Endothelial cell of umbilical vein (primary cell): ENCODE data around the gene DDX56. TPM values are rescaled to one million over a fixed set of nuclear protein-coding genes. Genes with fewer than 3 reads are reported as not detected.
A peak's percentile ranks its signal among the peaks of the same experiment; 100 is the strongest.

Experiments
- BruUV-seq: library from RNA; stranded (reverse); fragments of 400-500 nt; replicated peaks from 2 replicates; lab custom pipeline; 2021; lab: Mats Ljungman, UMichigan
- CTCF ChIA-PET: fragments of 300-600, 350-600 bp; sonication (Branson Sonifier 250); formaldehyde crosslinking; loops from one replicate; lab custom pipeline; 2021; ENCODE audit warnings: antibody characterized with exemption, inconsistent platforms; lab: Charles Lee
- POLR2A ChIA-PET: fragments of 300-600, 350-600 bp; sonication (Branson Sonifier 250); formaldehyde crosslinking; loops from one replicate; lab custom pipeline; 2021; ENCODE audit warnings: antibody characterized with exemption, inconsistent platforms; lab: Charles Lee
- DNase-seq: peaks from one replicate; pipeline ENCODE4 v3.0.0-alpha.2; 2011; ENCODE audit warnings: low read depth, low spot score
- FAIRE-seq: peaks from 2 replicates; lab custom pipeline; 2011; peaks lifted over from hg19 to GRCh38; lab: Jason Lieb, UNC
- H2AFZ ChIP-seq: 2 replicates; pipeline ENCODE4 v1.6.0; 2012; ENCODE audit warnings: low read depth, low read length, control low read depth, inconsistent platforms
- H3K27ac ChIP-seq: 2 replicates; pipeline ENCODE4 v1.5.1; 2011; ENCODE audit warnings: low read depth, mild to moderate bottlenecking, control low read depth, low read length, moderate library complexity; ENCODE audit not compliant: insufficient read depth
- H3K27me3 ChIP-seq, 2 experiments: 2 replicates each; pipeline versions ENCODE4 v1.6.0 to v1.6.1; 2011; ENCODE audit warnings: low read length in 2 of 2, mixed read lengths in 1 of 2; ENCODE audit not compliant: control insufficient read depth in 2 of 2, insufficient read depth in 2 of 2
- H3K36me3 ChIP-seq, 2 experiments: 2 replicates in 1 of 2; 3 replicates in 1 of 2; pipeline ENCODE4 v1.5.1; 2011; ENCODE audit warnings: low read length in 2 of 2, mild to moderate bottlenecking in 1 of 2, moderate library complexity in 1 of 2; ENCODE audit not compliant: control insufficient read depth in 2 of 2, insufficient read depth in 2 of 2; ENCODE audit errors: extremely low read depth in 1 of 2
- H3K4me1 ChIP-seq: 3 replicates; pipeline ENCODE4 v1.5.1; 2011; ENCODE audit warnings: mild to moderate bottlenecking, low read length; ENCODE audit not compliant: control insufficient read depth, insufficient read depth; ENCODE audit errors: extremely low read depth
- H3K4me2 ChIP-seq: 2 replicates; pipeline ENCODE4 v1.6.1; 2011; ENCODE audit warnings: low read length, control low read depth, mixed read lengths; ENCODE audit not compliant: insufficient read depth
- H3K4me3 ChIP-seq, 3 experiments: fragments of 200-600 bp in 1 of 3; sonication (generic), shearing (Covaris generic) in 1 of 3; replicated peaks in 1 of 3; 2 replicates each; pipeline ENCODE4 v1.5.1; 2011 to 2016; ENCODE audit warnings: control low read depth in 3 of 3, low read length in 3 of 3, mild to moderate bottlenecking in 2 of 3, inconsistent platforms in 1 of 3, low read depth in 1 of 3, moderate library complexity in 1 of 3; ENCODE audit not compliant: insufficient read depth in 1 of 3
- H3K79me2 ChIP-seq: 2 replicates; pipeline ENCODE4 v1.6.0; 2012; ENCODE audit warnings: low read length, inconsistent platforms; ENCODE audit not compliant: control insufficient read depth, insufficient read depth
- H3K9ac ChIP-seq: replicated peaks from 2 replicates; pipeline ENCODE3; 2011; ENCODE audit warnings: low read length, control low read depth; ENCODE audit not compliant: insufficient read depth; ENCODE audit errors: extremely low read depth
- H3K9me1 ChIP-seq: replicated peaks from 3 replicates; pipeline ENCODE4 v1.6.0; 2011; ENCODE audit warnings: mild to moderate bottlenecking, low read length; ENCODE audit not compliant: control insufficient read depth, insufficient read depth; ENCODE audit errors: extremely low read depth
- H3K9me3 ChIP-seq: replicated peaks from 2 replicates; pipeline ENCODE4 v1.5.1; 2012; ENCODE audit warnings: low read length, inconsistent platforms; ENCODE audit not compliant: control insufficient read depth, insufficient read depth
- H4K20me1 ChIP-seq: replicated peaks from 2 replicates; pipeline ENCODE3; 2011; ENCODE audit warnings: mild to moderate bottlenecking, low read length; ENCODE audit not compliant: control insufficient read depth, insufficient read depth; ENCODE audit errors: extremely low read depth
- CTCF ChIP-seq, 2 donors: IDR thresholded peaks; 1 replicate in 1 of 2; 2 replicates in 1 of 2; pipeline ENCODE4 v1.5.1; 2011; ENCODE audit warnings: low read length in 2 of 2, mild to moderate bottlenecking in 2 of 2, moderate library complexity in 2 of 2, control low read depth in 1 of 2, inconsistent platforms in 1 of 2, low read depth in 1 of 2; ENCODE audit not compliant: insufficient read depth in 1 of 2; ENCODE audit errors: extremely low read depth in 1 of 2
- EZH2 ChIP-seq: IDR thresholded peaks from 2 replicates; pipeline ENCODE4 v1.6.1; 2012; ENCODE audit warnings: borderline replicate concordance, low read depth, mild to moderate bottlenecking, moderate library complexity, low read length, inconsistent platforms; ENCODE audit not compliant: severe bottlenecking
- GATA2 ChIP-seq: IDR thresholded peaks from 2 replicates; pipeline ENCODE4 v1.7.0; 2011; ENCODE audit warnings: low read depth, mild to moderate bottlenecking, moderate library complexity, mixed read lengths, low read length; ENCODE audit not compliant: insufficient read length, insufficient read depth
- MYC ChIP-seq: IDR thresholded peaks from one replicate; pipeline ENCODE4 v1.6.1; 2011; ENCODE audit warnings: mild to moderate bottlenecking, low read depth, low read length
- POLR2AphosphoS5 ChIP-seq: IDR thresholded peaks from 2 replicates; pipeline ENCODE4 v1.6.1; 2012; ENCODE audit warnings: low read depth, mild to moderate bottlenecking, control low read depth, low read length, moderate library complexity; ENCODE audit not compliant: insufficient read depth
- dilution Hi-C: fragments of 300-500 bp; cut with MboI; formaldehyde crosslinking; loops from one replicate; pipeline ENCODE4 v1.15.0; 2019; ENCODE audit warnings: low sequenced_read_pairs; ENCODE audit not compliant: extremely low pct_ligation_motif_present
- intact Hi-C: fragments of 100-400 bp; cut with micrococcal nuclease; formaldehyde crosslinking; loops from one replicate; pipeline ENCODE4 v1.10.0; 2022
- polyA plus RNA-seq, 4 experiments: library from polyadenylated mRNA; depleted of rRNA in 3 of 4; stranded (reverse) in 3 of 4; unstranded in 1 of 4; fragments of >200 nt; gene quantifications; 2 replicates each; pipeline versions ENCODE4 v1.2.1 to v1.2.3, GENCODE V29; 2011 to 2012; ENCODE audit warnings: missing spikeins in 1 of 4
- total RNA-seq: library from RNA; stranded (reverse); gene quantifications from 2 replicates; pipeline ENCODE4 v1.2.3, GENCODE V29; 2021

DDX56 gene
- total and polyA plus RNA-seq, 2 donors (not counting 3 experiments of a cell fraction or from before 2014, with no cell fraction given), result 94.7 to 96.6 TPM

DNA sequence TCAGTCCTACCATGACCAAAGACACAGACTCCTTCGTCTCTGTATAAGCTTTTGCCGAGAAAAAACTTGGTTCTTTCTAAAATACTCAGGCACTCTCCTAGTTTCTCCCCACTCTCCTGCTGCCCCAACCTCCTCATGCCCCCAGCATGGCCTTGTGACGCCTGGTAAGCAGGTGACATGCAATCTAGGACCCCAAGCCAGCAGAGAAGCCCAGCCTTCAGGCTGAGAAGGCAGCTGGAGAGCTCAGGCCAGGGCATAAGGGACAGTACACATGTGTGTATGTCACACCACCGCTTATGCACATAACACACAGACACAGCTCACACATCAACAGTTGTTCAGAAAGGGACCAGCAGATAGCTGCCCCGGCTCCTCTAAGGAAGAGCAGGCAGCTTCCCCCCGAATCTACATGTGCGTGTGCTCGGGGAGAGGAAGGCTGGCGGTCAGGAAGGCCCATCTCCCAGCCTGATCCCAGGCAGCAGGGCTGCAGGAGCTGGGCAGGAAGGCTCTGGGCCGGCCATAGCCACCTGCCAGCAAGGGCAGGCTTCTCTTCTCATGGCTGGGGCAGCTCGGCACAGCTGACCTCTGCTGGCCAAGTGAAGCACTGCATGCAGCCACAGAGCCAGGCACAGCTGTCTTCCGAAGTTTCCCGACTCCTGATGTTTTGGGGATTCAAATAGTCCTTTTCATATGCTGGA is 8.5 kb downstream of the DDX56 start:
- TF ChIP-seq EZH2 (no peak), CTCF (IDR thresholded peaks at IDR 0.05; ENCODE audit: extremely low read depth in 1 of 2, insufficient read depth in 1 of 2, low read depth in 1 of 2, low read length in 2 of 2) (peak; percentile 94 to 98)
- Histone ChIP-seq H3K4me2 (no peak overlapping the region), H3K4me3 (no peak overlapping the region), H3K9ac (no peak overlapping the region), H3K27ac (no peak overlapping the region), H3K4me1 (no peaks in the 10 kb centered on the region), H3K79me2 (no peaks in the 10 kb centered on the region), H3K9me3 (no peaks in the 10 kb centered on the region), H3K36me3 (peaks cover 22 to 45% of the 10 kb centered on the region in 2 experiments), H3K27me3 (no peaks in the 10 kb centered on the region), H2AFZ (no peak overlapping the region), H4K20me1 (no peaks in the 10 kb centered on the region), H3K9me1 (no peaks in the 10 kb centered on the region)
- no TSS peak for BruUV-seq
- intact Hi-C loops (loop anchor here (1.0 to 5.0 kb wide), 4 partner anchors 73 to 351 kb away; partner anchors contain the start of gene NUDCD3), dilution Hi-C loops (no loop called here)
- FAIRE-seq, result peak; percentile 83
- ChIA-PET CTCF (interaction anchor here (0.7 to 4.7 kb wide), 39 partner anchors 9 to 571 kb away, joined by 3 to 145 read pairs (median 5); partner anchors contain the start of genes DDX56, NUDCD3, TMED4 and YKT6), POLR2A (interaction anchor here (0.6 to 1.5 kb wide), 3 partner anchors 9 to 363 kb away, joined by 3 to 5 read pairs (median 4); partner anchors contain the start of gene DDX56)
- peak; percentile 62 for DNase-seq

GRCh38 chr7:44564606-44565005 is 9.1 kb downstream of the DDX56 start:
- Histone ChIP-seq H3K9ac (no peak overlapping the region), H3K4me1 (no peaks in the 10 kb centered on the region), H3K9me1 (no peaks in the 10 kb centered on the region), H2AFZ (no peak overlapping the region), H3K4me2 (no peak overlapping the region), H3K36me3 (peaks cover 19 to 39% of the 10 kb centered on the region in 2 experiments), H3K27ac (no peak overlapping the region), H4K20me1 (no peaks in the 10 kb centered on the region), H3K27me3 (no peaks in the 10 kb centered on the region), H3K79me2 (no peaks in the 10 kb centered on the region), H3K4me3 (no peak overlapping the region), H3K9me3 (no peaks in the 10 kb centered on the region)
- FAIRE-seq (no peak), DNase-seq (no peak)
- ChIA-PET CTCF (interaction anchor here (0.7 to 4.7 kb wide), 25 partner anchors 9 to 571 kb away, joined by 3 to 145 read pairs (median 6); partner anchors contain the start of genes DDX56 and NUDCD3), POLR2A (interaction anchor here (1.0 kb wide), 1 partner anchor 9 kb away, joined by 4 read pairs; the partner anchor contains the start of gene DDX56)
- dilution Hi-C loops (no loop called here), intact Hi-C loops (loop anchor here (1.0 to 5.0 kb wide), 4 partner anchors 72 to 350 kb away; partner anchors contain the start of gene NUDCD3)
- no peak for TF ChIP-seq EZH2
- TF ChIP-seq POLR2AphosphoS5, result no peak
- TF ChIP-seq GATA2, result no peak
- no peak for TF ChIP-seq MYC
- BruUV-seq, result no TSS peak
